GM18508 (cell line): ENCODE data around the gene SUDS3.
"Not testable (repeated sequence)": the region's sequence is repeated elsewhere in the genome, so short reads cannot be mapped to it uniquely, and the experiment has no call there.

Source experiments
- ATAC-seq: cut with Tn5 transposase; IDR thresholded peaks from one replicate; pipeline ENCODE4 v1.9.1; 2021; ENCODE audit warnings: moderate number of reproducible peaks; ENCODE audit not compliant: insufficient read depth, unreplicated experiment

SUDS3 gene, protein sequence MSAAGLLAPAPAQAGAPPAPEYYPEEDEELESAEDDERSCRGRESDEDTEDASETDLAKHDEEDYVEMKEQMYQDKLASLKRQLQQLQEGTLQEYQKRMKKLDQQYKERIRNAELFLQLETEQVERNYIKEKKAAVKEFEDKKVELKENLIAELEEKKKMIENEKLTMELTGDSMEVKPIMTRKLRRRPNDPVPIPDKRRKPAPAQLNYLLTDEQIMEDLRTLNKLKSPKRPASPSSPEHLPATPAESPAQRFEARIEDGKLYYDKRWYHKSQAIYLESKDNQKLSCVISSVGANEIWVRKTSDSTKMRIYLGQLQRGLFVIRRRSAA

DNA sequence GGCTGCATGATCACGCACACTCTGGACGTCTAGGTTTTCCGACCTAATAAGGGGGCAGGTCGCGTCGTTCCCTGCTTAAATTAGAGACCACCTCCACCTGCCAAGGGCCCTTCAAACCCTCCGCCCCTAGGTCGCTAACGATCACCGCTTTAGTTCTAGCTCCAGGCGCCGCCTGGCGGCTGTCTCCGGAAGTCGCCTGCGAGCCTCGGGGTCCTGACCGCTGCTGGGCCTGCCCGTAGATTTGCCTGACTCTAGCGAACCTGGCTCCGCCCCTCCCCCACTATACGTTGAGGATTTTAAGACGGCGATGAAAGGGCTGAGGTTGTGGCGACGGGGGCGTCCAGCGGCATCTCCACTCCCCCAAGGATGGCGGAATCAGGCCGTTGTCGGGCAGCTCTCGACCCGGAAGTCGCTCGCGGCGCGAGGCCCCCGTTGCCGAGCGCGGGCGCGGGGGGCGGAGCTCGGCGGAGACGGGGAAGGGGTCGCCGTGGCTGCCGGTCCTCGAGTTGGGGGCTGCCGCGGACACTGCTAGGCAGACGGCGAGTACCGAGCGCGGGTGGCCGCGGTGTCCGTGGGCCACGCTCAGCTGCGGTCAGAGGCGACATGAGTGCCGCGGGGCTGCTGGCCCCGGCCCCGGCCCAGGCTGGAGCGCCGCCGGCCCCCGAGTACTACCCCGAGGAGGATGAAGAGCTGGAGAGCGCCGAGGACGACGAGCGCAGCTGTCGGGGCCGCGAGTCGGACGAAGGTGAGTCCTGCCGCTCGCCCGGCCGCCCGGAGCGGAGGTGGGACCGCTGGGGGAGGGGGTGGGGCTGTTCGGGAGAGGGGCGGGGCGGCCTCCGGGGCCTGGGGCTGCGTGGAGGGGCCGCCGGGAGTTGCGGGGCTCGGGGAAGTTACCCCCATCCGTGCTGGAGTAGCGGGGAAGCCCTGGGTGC is at the start of gene SUDS3:
SUDS3 (plus strand) TSS at position 467 of the 932 bp plus-strand sequence; CDS start at position 604, 137 bp downstream.
- no peak for ATAC-seq

DNA sequence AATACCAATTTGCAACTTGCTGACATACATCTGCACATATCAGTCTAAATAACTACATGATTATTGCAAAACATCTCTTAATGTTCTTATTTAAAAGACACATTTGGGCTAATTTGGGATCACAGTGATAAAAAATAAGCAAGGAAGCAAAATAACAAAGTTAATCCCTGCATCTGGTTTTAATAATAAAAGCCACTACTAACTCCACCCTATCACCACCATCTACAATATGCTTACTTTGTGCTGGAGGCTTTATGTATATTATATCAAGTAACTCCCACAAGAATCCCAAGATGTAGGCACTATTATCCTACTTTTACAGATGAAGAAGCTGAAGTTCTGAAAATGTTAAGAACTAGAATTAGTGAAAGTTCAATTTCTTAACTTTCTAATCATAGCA is 49.4 kb upstream of the SUDS3 start:
- ATAC-seq, result no peak

DNA sequence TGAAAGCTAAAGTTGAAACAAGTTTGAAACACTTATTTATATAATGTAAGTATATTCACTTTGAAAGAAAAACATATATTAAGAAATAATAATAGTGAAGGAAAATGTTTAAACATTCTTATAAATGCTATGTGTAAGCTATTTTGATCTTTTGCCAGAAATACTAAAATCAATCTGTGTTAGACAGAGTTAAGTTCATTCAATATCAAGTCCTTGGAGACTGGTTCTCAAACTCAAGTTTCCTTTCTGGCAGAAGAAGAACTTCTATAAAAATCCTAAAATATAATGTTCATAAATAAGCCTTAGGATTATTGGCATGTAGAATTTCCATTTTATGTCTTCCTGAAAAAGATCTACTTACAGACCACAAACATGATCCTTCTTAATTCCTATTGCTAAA is 49.0 kb upstream of the SUDS3 start:
- ATAC-seq, result no peak

DNA sequence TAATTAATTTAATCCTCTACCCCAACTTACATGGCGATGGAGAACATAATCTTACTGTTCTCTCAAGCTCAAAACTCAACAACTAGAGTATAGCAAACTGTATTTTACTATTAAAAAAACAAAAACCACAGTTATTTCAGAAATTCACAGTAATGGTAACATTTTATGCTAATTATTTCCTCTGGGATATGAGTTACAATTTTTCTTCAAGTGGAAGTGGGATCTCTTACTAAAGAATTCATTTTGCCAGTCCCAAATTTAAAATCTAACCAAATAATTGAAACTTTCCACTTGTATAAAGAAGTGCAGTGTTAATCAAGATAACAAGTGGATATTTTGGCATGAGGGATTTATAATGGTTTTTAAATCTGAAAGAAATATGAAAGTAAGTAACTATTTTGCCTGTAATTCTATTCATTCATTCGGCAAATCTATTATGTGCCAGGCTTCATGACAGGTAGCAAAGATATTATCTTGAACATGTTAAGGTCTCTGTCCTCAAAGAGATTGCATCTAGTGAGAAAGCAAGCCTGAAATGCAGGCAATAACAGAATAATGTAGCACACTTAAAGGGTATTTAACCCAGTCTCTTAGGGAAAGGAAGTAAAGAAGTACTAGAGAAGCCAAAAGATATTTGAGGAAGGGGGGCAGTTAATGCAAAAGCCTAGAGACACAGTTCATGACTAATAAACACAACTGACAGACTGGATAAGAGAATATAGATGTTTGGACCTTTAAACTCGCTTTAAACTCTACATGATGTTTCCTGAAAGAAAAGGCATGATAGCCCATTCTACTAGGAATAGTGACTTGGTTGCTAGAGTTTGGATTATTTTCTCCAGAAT is 47.6 kb upstream of the SUDS3 start:
- no peak for ATAC-seq

DNA sequence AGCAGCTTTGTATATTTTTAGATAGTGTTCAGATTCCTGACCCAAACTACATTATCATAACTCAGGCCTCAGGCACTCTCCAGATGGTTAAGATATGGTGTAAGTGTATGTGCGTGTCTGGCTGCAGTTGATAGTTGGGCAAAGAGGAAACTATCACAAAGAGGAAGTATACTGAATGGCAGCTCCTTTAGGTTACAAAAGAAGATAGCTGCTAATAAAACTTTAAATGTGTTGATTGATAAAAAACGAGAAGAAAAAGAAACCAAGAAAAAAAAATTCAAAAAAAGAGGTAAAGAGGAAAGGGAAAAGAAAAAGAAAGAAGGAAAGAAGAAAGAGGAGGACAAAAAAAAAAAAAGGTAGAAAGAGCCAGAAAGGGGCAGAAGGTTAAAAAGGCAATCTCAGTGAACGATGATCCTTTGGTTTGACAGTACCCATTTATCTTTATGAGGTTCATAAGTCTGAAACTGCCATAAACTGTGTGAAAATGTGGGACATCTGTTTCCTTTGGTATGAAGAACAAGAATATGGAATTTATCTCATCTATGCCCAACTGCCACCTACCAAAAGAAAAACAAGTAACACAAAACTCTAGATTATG is 45.8 kb upstream of the SUDS3 start:
- ATAC-seq, result no peak

DNA sequence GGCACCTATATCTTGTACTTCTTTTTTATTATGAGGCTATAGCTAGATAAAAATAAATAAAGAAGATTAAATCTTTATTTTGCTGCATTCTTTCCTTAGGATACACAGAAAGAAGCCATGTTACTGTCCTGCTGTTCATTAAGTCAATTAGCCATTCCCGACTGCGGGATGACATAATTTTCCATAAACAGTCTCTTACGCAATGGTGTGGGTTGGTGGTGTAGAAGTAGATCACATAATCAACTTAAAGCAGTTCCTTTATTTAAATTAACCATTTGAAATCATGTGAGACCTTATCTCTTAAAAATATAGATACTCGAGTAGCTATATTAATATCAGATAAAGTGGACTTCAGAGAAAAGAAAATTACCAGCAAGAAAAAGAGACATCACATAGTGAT is 43.8 kb upstream of the SUDS3 start:
- no peak for ATAC-seq

DNA sequence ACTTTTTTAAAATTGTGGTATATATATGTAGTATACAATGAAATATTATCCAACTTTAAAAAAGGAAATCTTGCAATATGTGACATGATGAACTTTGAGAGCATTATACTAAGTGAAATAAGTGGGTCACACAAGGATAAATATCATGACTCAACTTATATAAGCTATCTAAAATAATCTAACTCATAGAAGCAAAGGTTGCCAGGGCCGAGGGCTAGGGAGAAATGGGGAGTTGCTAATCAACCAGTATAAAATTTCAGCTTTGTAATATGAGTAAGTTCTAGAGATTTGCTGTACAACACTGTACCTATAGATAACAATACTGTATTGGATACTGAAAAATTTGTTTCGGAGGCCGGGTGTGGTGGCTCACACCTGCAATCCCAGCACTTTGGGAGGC is 42.1 kb upstream of the SUDS3 start:
- ATAC-seq, result no peak

DNA sequence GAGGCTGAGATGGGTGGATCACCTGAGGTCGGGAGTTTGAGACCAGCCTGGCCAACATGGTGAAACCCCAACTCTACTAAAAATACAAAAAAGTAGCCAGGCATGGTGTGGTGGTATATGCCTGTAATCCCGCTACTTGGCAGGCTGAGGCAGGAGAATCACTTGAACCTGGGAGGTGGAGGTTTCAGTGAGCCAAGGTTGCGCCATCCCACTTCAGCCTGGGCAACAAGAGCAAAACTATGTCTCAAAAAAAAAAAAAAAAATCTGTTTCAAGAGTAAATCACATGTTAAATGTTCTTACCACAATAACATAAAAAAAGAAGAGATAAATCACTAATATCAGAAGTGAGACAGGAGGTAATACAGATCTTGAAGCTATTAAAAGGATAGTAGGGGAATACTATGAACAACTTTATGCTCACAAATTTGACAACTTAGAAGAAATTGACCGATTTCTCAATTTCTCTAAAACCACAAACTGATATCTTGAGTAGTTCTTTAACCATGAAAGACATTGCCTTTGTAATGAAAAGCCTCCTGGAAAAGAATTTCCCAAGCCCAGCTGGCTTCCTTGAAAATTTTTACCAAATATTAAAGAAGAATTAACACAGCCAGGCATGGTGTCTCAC is 41.3 kb upstream of the SUDS3 start:
- no peak for ATAC-seq

DNA sequence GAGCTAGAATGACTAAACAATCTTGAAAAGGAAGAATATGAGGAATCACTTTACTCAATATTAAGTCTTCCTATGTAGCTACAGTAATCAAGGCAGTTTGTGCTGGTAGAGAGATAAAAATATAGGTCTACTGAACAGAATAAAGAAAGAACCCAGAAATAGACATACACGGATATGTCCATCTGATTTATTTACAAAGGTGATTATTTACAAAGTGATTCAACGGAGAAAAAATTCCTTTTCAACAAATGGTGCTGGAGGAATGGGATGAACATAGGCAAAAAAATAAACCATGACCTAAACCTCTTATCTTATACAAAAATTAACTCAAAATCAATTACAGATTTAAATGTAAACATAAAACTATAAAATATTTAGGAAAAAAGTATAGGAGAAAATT is 40.2 kb upstream of the SUDS3 start:
- ATAC-seq, result no peak

DNA sequence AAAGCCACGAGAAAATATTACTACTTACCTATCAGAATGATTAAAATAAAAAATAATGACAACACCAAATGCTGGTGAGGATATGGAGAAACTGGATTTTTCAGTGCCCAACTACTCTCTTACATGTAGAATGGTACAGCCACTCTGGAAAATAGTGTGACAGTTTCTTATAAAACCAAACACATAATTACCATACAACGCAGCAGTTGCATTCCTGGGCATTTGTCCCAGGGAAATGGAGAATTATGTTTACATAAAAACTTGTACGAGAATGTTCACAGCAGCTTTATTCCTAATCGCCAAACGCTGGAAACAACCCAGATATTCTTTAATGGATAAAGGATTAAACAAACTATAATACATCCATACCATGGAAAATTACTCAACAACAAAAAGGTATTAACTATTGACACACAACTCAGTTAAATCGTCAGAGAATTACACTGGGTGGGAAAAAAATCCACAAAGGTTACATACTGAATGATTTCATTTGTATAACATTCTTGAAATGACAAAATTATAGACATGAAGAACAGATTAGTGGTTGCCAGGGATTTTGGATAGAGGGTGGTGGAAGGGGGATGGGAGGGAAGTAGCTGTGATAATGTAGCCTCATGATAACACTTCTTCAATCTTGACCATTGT is 39.0 kb upstream of the SUDS3 start:
- ATAC-seq, result no peak

DNA sequence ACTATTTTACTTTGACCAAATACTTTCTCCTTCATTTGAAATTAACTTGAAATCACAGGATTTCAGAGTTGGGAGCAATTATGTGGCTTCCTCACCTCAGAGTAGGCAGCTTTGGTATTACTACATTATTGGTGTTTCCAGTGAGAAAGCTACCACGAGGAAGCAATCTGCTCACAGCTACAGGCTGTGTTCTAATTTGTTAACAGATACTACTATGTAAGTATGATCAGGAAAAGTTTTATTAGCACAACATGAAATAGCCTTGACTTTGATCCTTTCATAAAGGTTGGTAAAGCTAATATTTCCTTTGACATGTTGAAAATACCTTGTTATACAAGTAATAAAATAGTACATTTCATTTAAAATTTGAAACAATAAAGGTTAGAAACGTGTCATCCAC is 34.3 kb upstream of the SUDS3 start:
- no peak for ATAC-seq

DNA sequence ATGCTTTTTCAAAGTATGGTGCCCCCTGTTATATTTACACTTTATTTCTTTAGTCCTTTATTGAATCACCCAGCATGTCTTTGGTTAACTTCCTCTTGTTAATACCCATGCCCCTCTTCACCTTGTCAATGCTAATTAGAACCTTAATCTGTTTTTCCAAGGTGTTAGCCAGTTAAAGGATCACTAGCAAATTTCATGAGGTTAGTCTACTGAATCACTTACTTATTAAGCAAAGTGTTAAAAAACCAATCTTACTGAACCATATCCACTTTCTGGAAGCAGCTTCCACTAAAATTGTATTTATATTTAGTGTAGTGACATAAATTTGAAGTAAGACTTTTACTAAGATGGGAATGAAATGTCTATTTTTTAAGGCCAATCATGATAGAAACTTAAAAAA is 31.5 kb upstream of the SUDS3 start:
- no peak for ATAC-seq

DNA sequence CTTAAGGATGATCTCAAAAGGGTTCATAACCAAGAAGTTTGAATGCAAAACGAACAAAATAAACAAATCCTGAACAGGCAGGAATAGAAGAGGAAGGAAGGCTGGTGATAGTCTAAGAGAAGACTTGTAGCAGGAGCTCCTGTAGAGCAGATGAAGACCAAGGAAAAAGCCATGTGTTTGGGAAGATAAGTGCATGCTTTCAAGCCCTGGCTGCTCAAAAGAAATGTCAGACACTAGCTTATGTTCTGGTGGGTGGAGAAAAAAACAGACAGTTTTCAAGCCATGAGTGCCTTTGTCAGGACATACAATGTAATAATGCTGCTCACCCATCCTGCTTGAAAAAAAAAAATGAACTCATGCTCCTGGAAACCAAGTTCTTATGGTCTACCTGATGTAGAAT is 31.0 kb upstream of the SUDS3 start:
- ATAC-seq, result no peak

DNA sequence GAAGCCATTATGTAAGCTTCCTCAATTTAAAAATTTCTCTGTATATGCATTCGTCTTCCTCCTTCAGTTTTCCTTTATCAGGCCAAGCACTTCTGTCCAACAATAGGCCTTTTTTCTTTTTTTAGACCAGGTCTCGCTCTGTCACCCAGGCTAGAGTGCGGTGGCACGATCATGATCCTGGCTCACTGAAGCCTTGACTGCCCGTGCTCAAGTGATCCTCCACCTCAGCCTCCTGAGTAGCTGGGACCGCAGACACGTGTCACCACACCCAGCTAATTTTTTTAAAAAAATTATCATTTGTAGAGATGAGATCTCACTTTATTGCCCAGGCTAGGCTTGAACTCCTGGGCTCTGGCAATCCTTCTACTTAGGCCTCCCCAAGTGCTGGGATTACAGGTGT is 29.5 kb upstream of the SUDS3 start:
- no peak for ATAC-seq

DNA sequence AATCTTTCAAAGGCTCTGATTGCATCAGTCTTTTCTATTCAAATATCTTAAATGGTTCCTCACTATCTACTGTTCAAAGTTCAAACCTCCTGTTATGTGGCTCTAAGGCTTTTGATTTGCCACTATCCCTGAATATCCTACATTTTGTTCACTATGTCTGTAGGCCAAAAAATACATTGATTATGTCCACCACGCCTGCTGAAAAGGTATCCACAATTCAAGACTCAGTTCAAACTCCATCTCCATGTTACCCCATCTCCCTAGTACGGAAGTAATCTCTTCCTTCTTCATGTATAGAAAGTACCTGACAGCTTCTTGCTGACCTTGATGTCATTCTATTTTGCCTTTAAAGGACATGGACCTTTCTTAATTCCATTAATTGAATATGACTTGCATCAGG is 28.4 kb upstream of the SUDS3 start:
- ATAC-seq, result no peak

DNA sequence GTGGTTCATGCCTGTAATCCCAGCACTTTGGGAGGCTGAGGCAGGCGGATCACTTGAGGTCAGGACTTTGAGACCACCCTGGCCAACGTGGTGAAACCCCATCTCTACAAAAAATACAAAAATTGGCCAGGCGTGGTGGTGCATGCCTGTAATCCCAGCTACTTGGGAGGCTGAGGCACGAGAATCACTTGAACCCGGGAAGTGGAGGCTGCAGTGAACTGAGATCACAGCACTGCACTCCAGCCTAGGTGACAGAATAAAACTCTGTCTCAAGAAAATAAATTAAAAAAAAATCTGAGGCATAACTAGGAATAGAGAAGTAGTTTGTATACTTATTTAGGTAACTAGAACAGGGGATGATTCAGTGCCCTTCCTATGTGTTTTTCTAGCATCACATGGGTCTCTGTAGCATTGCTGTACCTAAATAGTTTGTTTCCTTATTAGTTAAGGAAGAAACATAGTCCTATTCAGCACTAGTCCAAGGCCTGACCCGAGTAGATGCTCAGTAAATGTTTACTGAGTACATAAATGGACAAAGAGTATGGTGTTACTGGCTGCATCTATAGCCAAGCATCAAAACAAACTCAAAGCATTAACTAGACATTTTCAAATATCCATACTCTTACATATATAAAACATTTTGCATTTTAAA is 25.3 kb upstream of the SUDS3 start:
- ATAC-seq, result no peak

DNA sequence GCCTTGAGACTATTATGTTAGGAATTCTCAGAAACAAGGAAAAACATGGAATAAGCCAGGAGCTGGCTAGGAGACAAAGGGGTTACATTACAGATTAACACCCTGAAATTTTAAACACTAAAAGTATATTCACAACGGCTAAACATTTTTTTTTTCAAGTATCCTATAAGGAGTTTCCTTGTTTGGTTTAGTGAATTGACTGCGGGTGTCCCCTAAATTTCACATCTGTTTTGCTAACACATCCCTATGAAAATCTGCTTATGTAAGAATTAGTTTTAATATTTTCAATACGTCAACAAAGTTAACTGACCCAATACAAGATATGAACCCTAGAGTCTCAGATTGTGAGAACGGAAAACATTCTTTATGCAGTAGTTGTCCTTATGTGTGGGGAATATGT is 22.6 kb upstream of the SUDS3 start:
- no peak for ATAC-seq

DNA sequence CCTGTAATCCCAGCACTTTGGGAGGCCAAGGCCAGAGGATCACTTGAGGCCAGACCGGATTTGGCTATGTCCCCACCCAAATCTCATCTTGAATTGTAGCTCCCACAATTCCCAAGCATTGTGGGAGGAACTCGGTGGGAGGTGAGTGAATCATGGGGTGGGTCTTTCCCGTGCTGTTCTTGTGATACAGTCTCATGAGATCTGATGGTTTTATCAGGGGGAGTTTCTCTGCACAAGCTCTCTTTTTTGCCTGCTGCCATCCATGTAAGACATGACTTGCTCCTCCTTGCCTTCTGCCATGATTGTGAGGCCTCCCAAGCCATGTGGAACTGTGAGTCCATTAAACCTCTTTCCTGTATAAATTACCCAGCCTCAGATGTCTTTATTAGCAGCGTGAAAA is 21.9 kb upstream of the SUDS3 start:
- ATAC-seq, result not testable (repeated sequence)

DNA sequence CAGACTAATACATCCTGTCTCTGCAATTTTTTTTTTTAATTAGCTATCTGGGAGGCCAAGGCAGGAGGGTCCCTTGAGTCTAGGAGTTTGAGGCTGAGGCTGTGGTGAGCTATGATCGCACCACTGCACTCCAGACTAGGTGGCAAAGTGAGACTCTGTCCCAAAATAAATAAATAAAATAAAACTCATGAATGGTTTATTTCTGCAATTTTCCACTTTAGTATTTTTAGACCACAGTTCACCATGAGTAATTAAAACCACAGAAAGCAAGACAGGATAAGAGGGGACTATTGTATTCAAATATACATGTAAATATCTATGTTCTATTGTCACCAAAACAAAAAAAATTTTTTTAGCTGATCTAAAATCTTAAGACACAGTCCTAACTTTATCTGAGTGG is 21.5 kb upstream of the SUDS3 start:
- ATAC-seq, result no peak
